ENCODE data around the gene NDUFB7.
"Not testable (repeated sequence)": the region's sequence is repeated elsewhere in the genome, so short reads cannot be mapped to it uniquely, and the experiment has no call there.

The NDUFB7 gene

DNA sequence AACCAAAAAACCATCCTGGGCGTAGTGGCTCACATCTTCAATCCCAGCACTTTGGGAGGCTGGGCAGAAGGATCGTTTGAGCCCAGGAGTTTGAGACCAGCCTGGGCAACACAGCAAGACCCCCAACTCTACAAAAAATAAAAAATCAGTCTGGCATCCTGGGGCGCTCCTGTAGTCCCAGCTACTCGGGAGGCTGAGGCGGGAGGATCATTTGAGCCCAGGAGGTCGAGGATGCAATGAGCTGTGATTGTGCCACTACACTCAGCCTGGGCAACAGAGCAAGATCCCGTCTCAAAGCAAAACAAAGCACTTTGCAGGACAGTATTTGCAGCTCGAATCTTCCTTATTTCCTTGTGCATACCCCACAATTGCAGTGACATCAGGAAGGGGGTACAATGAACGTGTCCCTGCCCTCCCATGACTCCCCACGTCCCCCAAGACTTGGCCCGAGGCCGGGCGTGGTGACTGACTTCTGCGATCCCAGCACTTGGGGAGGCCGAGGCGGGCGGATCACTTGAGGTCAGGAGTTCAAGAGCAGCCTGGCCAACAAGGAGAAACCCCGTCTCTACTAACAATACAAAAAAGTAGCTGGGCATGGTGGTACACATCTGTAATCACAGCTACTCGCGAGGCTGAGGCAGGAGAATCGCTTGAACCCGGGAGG lies 870 bp downstream of the NDUFB7 start:
- no peak for DNase-seq (ENCODE audit: low read depth in 2 of 2)
- TF ChIP-seq, protein P1, sequence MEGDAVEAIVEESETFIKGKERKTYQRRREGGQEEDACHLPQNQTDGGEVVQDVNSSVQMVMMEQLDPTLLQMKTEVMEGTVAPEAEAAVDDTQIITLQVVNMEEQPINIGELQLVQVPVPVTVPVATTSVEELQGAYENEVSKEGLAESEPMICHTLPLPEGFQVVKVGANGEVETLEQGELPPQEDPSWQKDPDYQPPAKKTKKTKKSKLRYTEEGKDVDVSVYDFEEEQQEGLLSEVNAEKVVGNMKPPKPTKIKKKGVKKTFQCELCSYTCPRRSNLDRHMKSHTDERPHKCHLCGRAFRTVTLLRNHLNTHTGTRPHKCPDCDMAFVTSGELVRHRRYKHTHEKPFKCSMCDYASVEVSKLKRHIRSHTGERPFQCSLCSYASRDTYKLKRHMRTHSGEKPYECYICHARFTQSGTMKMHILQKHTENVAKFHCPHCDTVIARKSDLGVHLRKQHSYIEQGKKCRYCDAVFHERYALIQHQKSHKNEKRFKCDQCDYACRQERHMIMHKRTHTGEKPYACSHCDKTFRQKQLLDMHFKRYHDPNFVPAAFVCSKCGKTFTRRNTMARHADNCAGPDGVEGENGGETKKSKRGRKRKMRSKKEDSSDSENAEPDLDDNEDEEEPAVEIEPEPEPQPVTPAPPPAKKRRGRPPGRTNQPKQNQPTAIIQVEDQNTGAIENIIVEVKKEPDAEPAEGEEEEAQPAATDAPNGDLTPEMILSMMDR (IDR thresholded peaks at IDR 0.05; ENCODE audit: low read depth, low read length) = no peak
- H3K4me3 ChIP-seq (replicated peaks in 1 of 2; ENCODE audit: low read depth in 2 of 2, low read length in 2 of 2) = peak overlapping the region; percentile 79 to 98

DNA sequence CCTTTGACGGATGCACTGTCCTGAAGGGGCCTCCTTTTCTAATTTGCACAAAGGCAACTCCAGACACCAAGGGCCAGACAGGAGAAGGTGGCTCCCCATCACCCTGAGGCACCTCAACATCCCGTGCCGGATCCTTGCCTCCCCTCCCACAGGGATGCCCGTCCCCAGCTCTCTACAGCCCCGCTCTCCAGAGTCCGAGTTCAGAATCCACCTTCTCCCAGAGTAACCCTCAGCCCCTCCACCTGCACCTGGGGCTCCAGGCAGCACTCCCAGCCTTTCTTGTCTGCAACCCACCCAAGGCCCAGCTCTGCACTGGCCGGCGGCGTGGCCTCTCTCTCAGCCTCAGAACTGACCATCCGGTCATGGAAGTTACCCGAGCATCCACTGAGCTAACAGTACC lies 4.8 kb downstream of the NDUFB7 start:
- DNase-seq (ENCODE audit: low read depth in 2 of 2) = no peak
- TF ChIP-seq, protein P1 (IDR thresholded peaks at IDR 0.05; ENCODE audit: low read depth, low read length) = no peak
- H3K4me3 ChIP-seq (replicated peaks in 1 of 2; ENCODE audit: low read depth in 2 of 2, low read length in 2 of 2) = no peak overlapping the region

DNA sequence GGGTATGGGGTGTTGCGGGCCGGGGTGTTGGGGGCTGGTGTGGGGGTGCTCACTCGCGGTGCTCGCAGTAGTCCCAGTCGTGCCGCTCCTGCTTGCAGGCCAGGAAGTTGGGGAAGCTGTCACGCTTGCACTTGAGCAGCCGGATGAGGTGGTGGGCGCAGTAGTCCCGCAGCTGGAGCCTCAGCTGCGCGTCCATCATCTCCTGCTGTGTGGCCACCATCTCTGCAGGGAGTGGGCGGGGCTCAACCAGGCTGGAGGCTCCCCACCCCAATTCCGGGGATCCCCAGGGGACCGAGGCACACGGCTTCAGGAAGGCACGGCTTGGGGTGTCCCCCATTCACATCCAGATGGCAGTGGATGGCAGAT lies 5.2 kb downstream of the NDUFB7 start:
- no peak overlapping the region for H3K4me3 ChIP-seq (replicated peaks in 1 of 2; ENCODE audit: low read depth in 2 of 2, low read length in 2 of 2)
- no peak for DNase-seq (ENCODE audit: low read depth in 2 of 2)
- TF ChIP-seq, protein P1 (IDR thresholded peaks at IDR 0.05; ENCODE audit: low read depth, low read length) = no peak

DNA sequence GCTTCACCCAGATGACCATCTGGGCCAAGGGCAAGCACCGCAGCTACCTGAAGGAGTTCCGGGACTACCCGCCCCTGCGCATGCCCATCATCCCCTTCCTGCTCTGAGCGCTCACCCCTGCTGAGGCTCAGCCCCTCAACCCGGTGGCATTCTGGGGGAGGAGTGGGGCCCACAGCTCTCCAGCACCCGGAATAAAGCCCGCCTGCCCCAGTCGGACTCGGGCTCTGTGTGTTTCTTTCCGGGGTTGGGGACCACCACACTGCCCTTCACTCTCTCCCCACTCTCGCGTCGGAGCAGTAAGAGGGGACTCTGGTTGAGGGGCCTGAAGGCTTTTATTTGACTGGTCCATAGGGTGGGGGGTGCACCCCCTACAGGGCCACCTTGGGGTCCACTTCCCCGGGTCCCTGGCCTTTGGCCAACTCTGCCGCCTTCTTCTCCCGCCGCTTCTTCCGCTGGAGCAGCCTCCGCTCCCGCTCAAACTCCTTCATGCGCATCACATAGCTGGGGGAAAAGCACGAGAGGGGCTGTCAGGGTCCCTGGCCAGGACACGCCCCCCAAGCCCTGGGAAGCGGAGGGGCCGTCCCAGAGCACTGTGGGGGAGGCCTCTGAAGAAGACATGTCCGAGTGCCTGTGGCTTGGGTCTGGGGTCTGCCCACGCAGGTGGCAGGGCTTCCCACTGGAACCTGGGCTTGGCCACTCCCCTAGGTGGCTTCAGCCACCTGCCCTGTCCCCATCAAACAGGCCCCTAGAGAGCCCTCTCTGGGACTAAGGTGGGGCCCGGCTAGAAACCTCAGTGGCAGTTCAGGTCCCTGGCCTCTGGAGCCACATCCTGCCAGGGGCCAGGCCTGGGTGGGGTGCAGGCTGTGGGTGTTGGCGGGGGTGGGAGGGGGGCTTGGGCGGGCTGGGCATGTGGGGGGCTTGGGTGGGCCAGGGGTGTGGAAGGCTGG lies 5.8 kb downstream of the NDUFB7 start:
- H3K4me3 ChIP-seq (replicated peaks in 1 of 2; ENCODE audit: low read depth in 2 of 2, low read length in 2 of 2) = no peak overlapping the region
- TF ChIP-seq, protein P1 (IDR thresholded peaks at IDR 0.05; ENCODE audit: low read depth, low read length) = no peak
- no peak for DNase-seq (ENCODE audit: low read depth in 2 of 2)

- DNase-seq (ENCODE audit: low read depth in 2 of 2) = no peak
- no peak overlapping the region for H3K4me3 ChIP-seq (replicated peaks in 1 of 2; ENCODE audit: low read depth in 2 of 2, low read length in 2 of 2)
- TF ChIP-seq, protein P1 (IDR thresholded peaks at IDR 0.05; ENCODE audit: low read depth, low read length) = no peak
Measured at GRCh38 chr19:14565298-14565679, 6.6 kb downstream of the NDUFB7 start.

- H3K4me3 ChIP-seq (replicated peaks in 1 of 2; ENCODE audit: low read depth in 2 of 2, low read length in 2 of 2); DNase-seq (ENCODE audit: low read depth in 2 of 2): not testable (repeated sequence)
Measured at GRCh38 chr19:14564652-14565297, 7.1 kb downstream of the NDUFB7 start.
